ENCODE data around the gene PCDH12.

DNA sequence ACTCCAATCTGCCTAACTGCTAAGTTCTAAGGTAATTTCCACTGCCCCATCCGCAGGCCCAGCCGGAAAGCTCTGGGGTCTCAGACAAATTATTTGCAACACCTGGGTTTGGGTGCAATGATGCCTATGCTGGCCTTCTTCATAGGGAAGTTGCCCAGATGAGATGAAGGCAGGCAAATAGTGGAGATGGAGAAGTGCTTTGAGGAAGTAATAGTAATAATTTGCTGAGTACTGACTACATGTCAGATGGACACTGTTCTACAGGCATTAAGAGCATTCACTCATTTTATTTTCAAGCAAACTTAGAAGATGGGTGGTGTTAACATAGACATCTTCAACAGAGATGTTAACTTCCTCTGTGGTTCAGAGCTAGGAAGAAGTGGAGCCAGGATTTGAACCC is 3.8 kb downstream of the PCDH12 start:
- TF ChIP-seq, protein P1, sequence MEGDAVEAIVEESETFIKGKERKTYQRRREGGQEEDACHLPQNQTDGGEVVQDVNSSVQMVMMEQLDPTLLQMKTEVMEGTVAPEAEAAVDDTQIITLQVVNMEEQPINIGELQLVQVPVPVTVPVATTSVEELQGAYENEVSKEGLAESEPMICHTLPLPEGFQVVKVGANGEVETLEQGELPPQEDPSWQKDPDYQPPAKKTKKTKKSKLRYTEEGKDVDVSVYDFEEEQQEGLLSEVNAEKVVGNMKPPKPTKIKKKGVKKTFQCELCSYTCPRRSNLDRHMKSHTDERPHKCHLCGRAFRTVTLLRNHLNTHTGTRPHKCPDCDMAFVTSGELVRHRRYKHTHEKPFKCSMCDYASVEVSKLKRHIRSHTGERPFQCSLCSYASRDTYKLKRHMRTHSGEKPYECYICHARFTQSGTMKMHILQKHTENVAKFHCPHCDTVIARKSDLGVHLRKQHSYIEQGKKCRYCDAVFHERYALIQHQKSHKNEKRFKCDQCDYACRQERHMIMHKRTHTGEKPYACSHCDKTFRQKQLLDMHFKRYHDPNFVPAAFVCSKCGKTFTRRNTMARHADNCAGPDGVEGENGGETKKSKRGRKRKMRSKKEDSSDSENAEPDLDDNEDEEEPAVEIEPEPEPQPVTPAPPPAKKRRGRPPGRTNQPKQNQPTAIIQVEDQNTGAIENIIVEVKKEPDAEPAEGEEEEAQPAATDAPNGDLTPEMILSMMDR (IDR thresholded peaks at IDR 0.05): no peak
- TF ChIP-seq EZH2 (IDR thresholded peaks at IDR 0.05; ENCODE audit: borderline replicate concordance, insufficient read depth, low read depth, low read length, poor library complexity, severe bottlenecking): no peak
